K562 (cell line): Measurements from ENCODE around the gene PDPK1. TPM values are rescaled to one million over a fixed set of nuclear protein-coding genes. Genes with fewer than 3 reads are reported as not detected.
A peak's percentile ranks its signal among the peaks of the same experiment; 100 is the strongest.
"Not testable (repeated sequence)": the region's sequence is repeated elsewhere in the genome, so short reads cannot be mapped to it uniquely, and the experiment has no call there.

Experiments
- ATAC-seq: fragments of 200-7000 bp; cut with Tn5 transposase; 3 replicates; pipeline ENCODE4 v1.9.1; 2020; ENCODE audit warnings: moderate library complexity
- BruUV-seq: library from RNA; stranded (reverse); fragments of 400-500 nt; replicated peaks from 2 replicates; lab custom pipeline; 2021; lab: Mats Ljungman, UMichigan
- CTCF ChIA-PET: fragments of 300-600 bp; formaldehyde crosslinking; extraction: SDS; loops from one replicate; lab custom pipeline; 2021; ENCODE audit warnings: low intra/inter-chr PET ratio; lab: Yijun Ruan, JAX
- POLR2A ChIA-PET: fragments of 300-600, 350-650 bp; sonication (Branson Sonifier 250); formaldehyde crosslinking; extraction: SDS; loops from one replicate; lab custom pipeline; 2021; ENCODE audit warnings: antibody characterized with exemption, inconsistent platforms; lab: Yijun Ruan, JAX
- DNase-seq, 4 experiments: peaks; one replicate each; pipeline versions ENCODE4 v3.0.0 to v3.0.0-alpha.2; 2011 to 2018; ENCODE audit warnings: low spot score in 3 of 4, mixed read lengths in 3 of 4; ENCODE audit errors: extremely low read depth in 1 of 4
- FAIRE-seq: peaks from 2 replicates; lab custom pipeline; 2011; peaks lifted over from hg19 to GRCh38; lab: Jason Lieb, UNC
- H2AFZ ChIP-seq: 2 replicates; pipeline ENCODE4 v1.6.0; 2011; ENCODE audit warnings: low read depth, low read length, control low read depth, inconsistent platforms
- H3K27ac ChIP-seq: fragments of 200-600 bp; 3 replicates; pipeline ENCODE4 v1.8.0; 2011; ENCODE audit warnings: low read depth, mild to moderate bottlenecking, control low read depth, inconsistent platforms, low read length, moderate library complexity, mixed read lengths; ENCODE audit errors: extremely low read depth
- H3K27me3 ChIP-seq, 2 experiments: fragments of 300-600 bp in 1 of 2; 2 replicates in 1 of 2; 3 replicates in 1 of 2; pipeline versions ENCODE4 v1.6.0 to v1.8.0; 2011; ENCODE audit warnings: inconsistent platforms in 2 of 2, low read length in 2 of 2, mild to moderate bottlenecking in 1 of 2, mixed read lengths in 1 of 2, moderate library complexity in 1 of 2; ENCODE audit not compliant: control insufficient read depth in 2 of 2, insufficient read depth in 2 of 2
- H3K36me3 ChIP-seq: fragments of 300-600 bp; 3 replicates; pipeline ENCODE4 v1.8.0; 2011; ENCODE audit warnings: mild to moderate bottlenecking, low read length, inconsistent platforms; ENCODE audit not compliant: control insufficient read depth, insufficient read depth
- H3K4me1 ChIP-seq, 2 experiments: fragments of 200-600 bp in 1 of 2; replicated peaks in 1 of 2; 2 replicates in 1 of 2; 3 replicates in 1 of 2; pipeline versions ENCODE4 v1.5.1 to v1.8.0; 2011; ENCODE audit warnings: inconsistent platforms in 2 of 2, low read length in 2 of 2, mild to moderate bottlenecking in 1 of 2, mixed read lengths in 1 of 2, moderate library complexity in 1 of 2; ENCODE audit not compliant: control insufficient read depth in 2 of 2, insufficient read depth in 2 of 2
- H3K4me2 ChIP-seq: 2 replicates; pipeline ENCODE4 v1.6.1; 2011; ENCODE audit warnings: low read length, control low read depth, inconsistent platforms, mixed read lengths; ENCODE audit not compliant: insufficient read depth
- H3K4me3 ChIP-seq: fragments of 200-600 bp; sonication (generic), shearing (Covaris generic); 2 replicates; pipeline ENCODE4 v1.5.1; 2016; ENCODE audit warnings: control low read depth, inconsistent platforms
- H3K79me2 ChIP-seq: fragments of 200-600 bp; 3 replicates; pipeline ENCODE4 v1.8.0; 2011; ENCODE audit warnings: low read length, inconsistent platforms; ENCODE audit not compliant: control insufficient read depth, insufficient read depth
- H3K9ac ChIP-seq, 2 experiments: 2 replicates each; pipeline versions ENCODE4 v1.6.0 to v1.6.1; 2011; ENCODE audit warnings: low read depth in 2 of 2, low read length in 2 of 2, control low read depth in 1 of 2, inconsistent platforms in 1 of 2, mild to moderate bottlenecking in 1 of 2, mixed read lengths in 1 of 2; ENCODE audit not compliant: insufficient read depth in 1 of 2
- H3K9me1 ChIP-seq: one replicate; pipeline ENCODE4 v1.6.0; 2011; ENCODE audit warnings: inconsistent platforms, mild to moderate bottlenecking, low read length, moderate library complexity; ENCODE audit not compliant: control insufficient read depth, insufficient read depth
- H3K9me3 ChIP-seq: replicated peaks from 2 replicates; pipeline ENCODE4 v1.5.1; 2011; ENCODE audit warnings: low read depth, low read length, inconsistent platforms; ENCODE audit not compliant: control insufficient read depth, insufficient read depth
- H4K20me1 ChIP-seq: replicated peaks from 2 replicates; pipeline ENCODE4 v1.6.1; 2011; ENCODE audit warnings: low read length, inconsistent platforms, mixed read lengths; ENCODE audit not compliant: control insufficient read depth, insufficient read depth
- CEBPB ChIP-seq: fragments of 450-650 bp; IDR thresholded peaks from 2 replicates; pipeline ENCODE4 v1.6.1; 2016; ENCODE audit warnings: missing genetic modification characterization, missing compliant biosample characterization
- CEBPG ChIP-seq, 3 experiments: fragments of 200-800 bp in 1 of 3; sonication (Bioruptor generic) in 1 of 3; sonication (generic) in 1 of 3; formaldehyde crosslinking in 1 of 3; IDR thresholded peaks in 2 of 3; conservative IDR thresholded peaks in 1 of 3; 2 replicates each; pipeline versions ENCODE4 v1.6.1 to v1.8.0; 2016 to 2022; ENCODE audit warnings: missing compliant biosample characterization in 2 of 3, missing genetic modification characterization in 2 of 3, mild to moderate bottlenecking in 1 of 3, missing genetic modification reagents in 1 of 3
- CTCF ChIP-seq, 3 experiments: IDR thresholded peaks in 2 of 3; conservative IDR thresholded peaks in 1 of 3; 2 replicates each; pipeline ENCODE4 v1.5.1; 2011 to 2012; ENCODE audit warnings: low read length in 3 of 3, mild to moderate bottlenecking in 3 of 3, control low read depth in 2 of 3, improper control_type of control experiment in 1 of 3, inconsistent platforms in 1 of 3, low read depth in 1 of 3, mixed read lengths in 1 of 3, moderate library complexity in 1 of 3; ENCODE audit not compliant: insufficient read depth in 2 of 3
- TEAD4 ChIP-seq, 2 experiments: sonication (generic) in 1 of 2; formaldehyde crosslinking in 1 of 2; IDR thresholded peaks; 2 replicates each; pipeline versions ENCODE4 v1.6.1 to v1.8.0; 2012 to 2022; ENCODE audit warnings: borderline replicate concordance in 1 of 2, inconsistent platforms in 1 of 2, low read length in 1 of 2, mild to moderate bottlenecking in 1 of 2, missing genetic modification reagents in 1 of 2
- ZNF384 ChIP-seq: IDR thresholded peaks from 2 replicates; pipeline ENCODE4 v1.6.1; 2012; ENCODE audit warnings: low read depth, low read length, improper control_type of control experiment
- WGBS: fragments of 100-300 bp; shearing (Covaris generic); methylation state at CpG from one replicate; pipeline ENCODE4 v1.1.6; 2016; ENCODE audit warnings: low coverage, mixed read lengths; ENCODE audit not compliant: insufficient coverage; ENCODE audit errors: missing lambda C conversion rate; 5-methylcytosine and 5-hydroxymethylcytosine counted together
- in situ Hi-C: fragments of 300-500 bp; cut with MboI; formaldehyde crosslinking; loops from 4 replicates; pipeline ENCODE4 v1.15.0; 2018; ENCODE audit warnings: inconsistent platforms, mixed read lengths
- intact Hi-C: fragments of 100-400 bp; cut with micrococcal nuclease; formaldehyde crosslinking; loops from 2 replicates; pipeline ENCODE4 v1.14.2; 2022
- polyA plus RNA-seq, 8 experiments: library from polyadenylated mRNA; depleted of rRNA in 4 of 8; stranded (reverse) in 5 of 8; unstranded in 3 of 8; fragments of >200 nt; fragmentation: Nextera tagmentation in 2 of 8; fragmentation: Illumina TruSeq in 1 of 8; extraction: Ambion mirVana in 2 of 8; extraction: Trizol in 1 of 8; gene quantifications; 2 replicates each; pipeline versions ENCODE4 v1.2.1 to v1.2.3, GENCODE V29; 2011 to 2014; ENCODE audit warnings: inconsistent platforms in 1 of 8, missing spikeins in 1 of 8
- total RNA-seq, 7 experiments: library from RNA; depleted of rRNA in 6 of 7; stranded (reverse); fragments of >200 nt in 6 of 7; fragmentation: Illumina TruSeq in 2 of 7; extraction: Trizol in 2 of 7; gene quantifications; 2 replicates each; pipeline versions ENCODE4 v1.2.1 to v1.2.3, GENCODE V29; 2011 to 2021; ENCODE audit warnings: low replicate concordance in 1 of 7
- TF ChIP-seq, protein P1 (sequence below), 2 experiments: fragments of 450-650 bp in 1 of 2; sonication (generic) in 1 of 2; formaldehyde crosslinking in 1 of 2; IDR thresholded peaks in 1 of 2; conservative IDR thresholded peaks in 1 of 2; 2 replicates each; pipeline versions ENCODE4 v1.6.1 to v1.8.1; 2016 to 2023; ENCODE audit warnings: mild to moderate bottlenecking in 2 of 2, moderate library complexity in 2 of 2, inconsistent platforms in 1 of 2, missing genetic modification reagents in 1 of 2

Gene PDPK1
- total and polyA plus RNA-seq, 9 of the 15 experiments (the other 6 are each of a cell fraction or from before 2014, with no cell fraction given), result 4.0 to 37.2 (median 18.7) TPM

DNA sequence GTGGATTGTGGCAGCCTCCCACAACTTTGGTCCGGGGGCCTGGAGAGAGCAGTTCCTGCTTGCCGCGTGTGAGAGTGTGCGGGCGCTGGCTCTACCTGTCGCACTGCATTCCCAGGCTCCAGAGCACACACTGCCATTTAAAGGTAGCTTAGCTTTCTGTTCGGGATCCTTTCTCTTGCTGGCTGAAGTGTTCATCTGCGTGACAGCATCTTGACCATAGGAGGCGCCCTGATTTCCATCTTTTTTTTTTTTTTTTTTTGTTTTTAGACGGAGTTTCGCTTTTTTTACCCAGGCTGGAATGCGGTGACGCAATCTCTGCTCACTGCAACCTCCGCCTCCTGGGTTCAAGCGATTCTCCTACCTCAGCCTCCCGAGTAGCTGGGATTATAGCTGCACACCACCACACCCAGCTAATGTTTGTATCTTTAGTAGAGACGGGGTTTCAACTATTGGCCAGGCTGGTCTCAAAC lies 13.6 kb downstream of the PDPK1 start:
- H2AFZ ChIP-seq; intact Hi-C loops; BruUV-seq; H3K9me1 ChIP-seq; POLR2A ChIA-PET; H3K79me2 ChIP-seq; H3K27me3 ChIP-seq; FAIRE-seq; H3K4me3 ChIP-seq; H3K27ac ChIP-seq; H4K20me1 ChIP-seq; CTCF ChIA-PET; H3K4me2 ChIP-seq; H3K36me3 ChIP-seq; in situ Hi-C loops; H3K4me1 ChIP-seq; H3K9ac ChIP-seq; ATAC-seq; DNase-seq; H3K9me3 ChIP-seq; TF ChIP-seq TEAD4 (CRISPR knock-in tag; IDR thresholded peaks at IDR 0.05; ENCODE audit: borderline replicate concordance): not testable (repeated sequence)
- WGBS, result 66% methylated on average over 5 of the region's 17 CpGs
- TF ChIP-seq TEAD4 (IDR thresholded peaks at IDR 0.05; ENCODE audit: low read length) (peak; percentile 24; the same call in 1 of the 2 replicates), CEBPG (CRISPR knock-in tag; IDR thresholded peaks at IDR 0.05) (peak; percentile 34; the same call in 1 of the 2 replicates), CEBPG (tag; conservative IDR thresholded peaks at IDR 0.05 in 1 of 2, IDR thresholded peaks at IDR 0.05 in 1 of 2) (peak in 1 of 2 experiments; percentile 64; a peak in 1 of 4 replicates), ZNF384 (peak; percentile 77), CTCF (IDR thresholded peaks at IDR 0.05 in 2 of 3, conservative IDR thresholded peaks at IDR 0.05 in 1 of 3; ENCODE audit: insufficient read depth in 2 of 3, low read depth in 1 of 3, low read length in 3 of 3) (peak in 1 of 3 experiments; percentile 23; a peak in 1 of 6 replicates), CEBPB (tag) (peak; percentile 89)
- TF ChIP-seq, protein P1, sequence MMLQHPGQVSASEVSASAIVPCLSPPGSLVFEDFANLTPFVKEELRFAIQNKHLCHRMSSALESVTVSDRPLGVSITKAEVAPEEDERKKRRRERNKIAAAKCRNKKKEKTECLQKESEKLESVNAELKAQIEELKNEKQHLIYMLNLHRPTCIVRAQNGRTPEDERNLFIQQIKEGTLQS (IDR thresholded peaks at IDR 0.05), result peak; percentile 81
- TF ChIP-seq, protein P1 (CRISPR knock-in tag; conservative IDR thresholded peaks at IDR 0.05), result not testable (repeated sequence)

- H2AFZ ChIP-seq, intact Hi-C loops, H3K27ac ChIP-seq, CTCF ChIA-PET, FAIRE-seq, H3K27me3 ChIP-seq, H3K4me1 ChIP-seq, H3K9me1 ChIP-seq, ATAC-seq, H3K4me3 ChIP-seq, H3K4me2 ChIP-seq, H3K9ac ChIP-seq, H4K20me1 ChIP-seq, DNase-seq, POLR2A ChIA-PET, H3K36me3 ChIP-seq, H3K79me2 ChIP-seq, in situ Hi-C loops, H3K9me3 ChIP-seq, BruUV-seq: not testable (repeated sequence)
- WGBS, result no CpG with 5 or more reads among the region's 13 CpGs
Observed at GRCh38 chr16:2554709-2555425, 17.0 kb downstream of the PDPK1 start.
